Brain pericyte (primary cell): Measurements from ENCODE around the gene SH3PXD2A.

Source experiments
- DNase-seq: peaks from one replicate; pipeline ENCODE4 v3.0.0-alpha.2; 2012; ENCODE audit warnings: low read depth, low spot score

Gene SH3PXD2A

GRCh38 chr10:103582331-103583123, 272.8 kb downstream of the SH3PXD2A start:
- no peak for DNase-seq

- DNase-seq = no peak
Measured at GRCh38 chr10:103581499-103581898, 273.9 kb downstream of the SH3PXD2A start.

- no peak for DNase-seq
Measured at GRCh38 chr10:103580430-103580829, 274.9 kb downstream of the SH3PXD2A start.

GRCh38 chr10:103580011-103580410, 275.4 kb downstream of the SH3PXD2A start:
- DNase-seq = no peak

- DNase-seq = no peak
Measured at GRCh38 chr10:103578782-103579382, 276.5 kb downstream of the SH3PXD2A start.

- DNase-seq = no peak
Measured at GRCh38 chr10:103576862-103577261, 278.5 kb downstream of the SH3PXD2A start.

- DNase-seq = no peak
Measured at GRCh38 chr10:103576076-103576471, 279.3 kb downstream of the SH3PXD2A start.

- no peak for DNase-seq
Measured at GRCh38 chr10:103575416-103576075, 279.8 kb downstream of the SH3PXD2A start.

GRCh38 chr10:103574097-103575061, 281.0 kb downstream of the SH3PXD2A start:
- DNase-seq = no peak

GRCh38 chr10:103573205-103573487, 282.2 kb downstream of the SH3PXD2A start:
- no peak for DNase-seq

GRCh38 chr10:103572347-103573204, 282.8 kb downstream of the SH3PXD2A start:
- DNase-seq = no peak

- DNase-seq = no peak
Measured at GRCh38 chr10:103571656-103571975, 283.8 kb downstream of the SH3PXD2A start.

GRCh38 chr10:103570844-103571655, 284.3 kb downstream of the SH3PXD2A start:
- DNase-seq = no peak

- no peak for DNase-seq
Measured at GRCh38 chr10:103569896-103570295, 285.5 kb downstream of the SH3PXD2A start.

GRCh38 chr10:103568505-103568904, 286.9 kb downstream of the SH3PXD2A start:
- DNase-seq = no peak

GRCh38 chr10:103566536-103566935, 288.8 kb downstream of the SH3PXD2A start:
- DNase-seq = no peak

- no peak for DNase-seq
Measured at GRCh38 chr10:103564776-103565520, 290.4 kb downstream of the SH3PXD2A start.

GRCh38 chr10:103564116-103564501, 291.3 kb downstream of the SH3PXD2A start:
- no peak for DNase-seq
